ENCODE results near the gene SLC1A5. TPM values are rescaled to one million over a fixed set of nuclear protein-coding genes. Genes with fewer than 3 reads are reported as not detected.
A peak's percentile ranks its signal among the peaks of the same experiment; 100 is the strongest.

SLC1A5 gene
- total RNA-seq, 4 donors from 2014 or later = 19.8 to 104 (median 91.4) TPM

DNA sequence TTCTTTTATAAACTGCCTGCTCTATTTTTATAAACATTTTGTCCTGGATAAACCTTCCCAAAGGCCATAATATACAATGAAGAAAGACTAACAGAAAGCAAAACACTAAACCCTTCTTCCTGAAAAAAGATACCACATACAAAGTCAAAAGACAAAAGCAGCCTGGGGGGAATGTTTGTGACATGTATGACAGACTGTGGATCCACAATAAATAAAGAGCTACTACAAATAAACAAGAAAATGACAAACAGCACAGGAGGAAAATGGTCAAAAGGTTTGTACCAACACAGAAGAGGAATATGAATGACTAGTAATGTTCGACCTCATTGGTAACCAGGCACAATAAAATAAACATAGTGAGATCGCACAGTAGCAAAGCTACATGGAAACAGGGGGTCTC is 42.5 kb upstream of the SLC1A5 start:
- WGBS, 2 donors (ENCODE audit: low coverage in 1 of 2) = 85 to 86% methylated on average over 2 of the region's 2 CpGs
- peaks cover 0 to 4% (median 2%) of the 10 kb centered on the region in 4 donors for H3K4me1 ChIP-seq
- no peaks in the 10 kb centered on the region for H3K36me3 ChIP-seq
- no peak overlapping the region for H3K4me3 ChIP-seq
- intact Hi-C loops (cut with DNase I; ENCODE audit: low total_unique reads) = loop anchor here (10.0 kb wide), 1 partner anchor 274 kb away; no protein-coding TSS in a partner anchor
- no peaks in the 10 kb centered on the region for H3K9me3 ChIP-seq
- H3K27ac ChIP-seq = peak overlapping the region; percentile 19 to 78 (median 58)
- no peak for DNase-seq
- no peak for TF ChIP-seq EP300 (IDR thresholded peaks at IDR 0.05; ENCODE audit: low read depth)
- TF ChIP-seq, protein P1, sequence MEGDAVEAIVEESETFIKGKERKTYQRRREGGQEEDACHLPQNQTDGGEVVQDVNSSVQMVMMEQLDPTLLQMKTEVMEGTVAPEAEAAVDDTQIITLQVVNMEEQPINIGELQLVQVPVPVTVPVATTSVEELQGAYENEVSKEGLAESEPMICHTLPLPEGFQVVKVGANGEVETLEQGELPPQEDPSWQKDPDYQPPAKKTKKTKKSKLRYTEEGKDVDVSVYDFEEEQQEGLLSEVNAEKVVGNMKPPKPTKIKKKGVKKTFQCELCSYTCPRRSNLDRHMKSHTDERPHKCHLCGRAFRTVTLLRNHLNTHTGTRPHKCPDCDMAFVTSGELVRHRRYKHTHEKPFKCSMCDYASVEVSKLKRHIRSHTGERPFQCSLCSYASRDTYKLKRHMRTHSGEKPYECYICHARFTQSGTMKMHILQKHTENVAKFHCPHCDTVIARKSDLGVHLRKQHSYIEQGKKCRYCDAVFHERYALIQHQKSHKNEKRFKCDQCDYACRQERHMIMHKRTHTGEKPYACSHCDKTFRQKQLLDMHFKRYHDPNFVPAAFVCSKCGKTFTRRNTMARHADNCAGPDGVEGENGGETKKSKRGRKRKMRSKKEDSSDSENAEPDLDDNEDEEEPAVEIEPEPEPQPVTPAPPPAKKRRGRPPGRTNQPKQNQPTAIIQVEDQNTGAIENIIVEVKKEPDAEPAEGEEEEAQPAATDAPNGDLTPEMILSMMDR (IDR thresholded peaks at IDR 0.05) = no peak
- no peak for TF ChIP-seq POLR2AphosphoS5 (IDR thresholded peaks at IDR 0.05)
- no peak for TF ChIP-seq POLR2A (IDR thresholded peaks at IDR 0.05)
- in situ Hi-C loops (cut with MboI; ENCODE audit: low pct_ligation_motif_present in 1 of 4, low pct_unique_long_range_greater_than_20kb in 1 of 4, low sequenced_read_pairs in 3 of 4) = no loop called here
- no peaks in the 10 kb centered on the region for H3K27me3 ChIP-seq

DNA sequence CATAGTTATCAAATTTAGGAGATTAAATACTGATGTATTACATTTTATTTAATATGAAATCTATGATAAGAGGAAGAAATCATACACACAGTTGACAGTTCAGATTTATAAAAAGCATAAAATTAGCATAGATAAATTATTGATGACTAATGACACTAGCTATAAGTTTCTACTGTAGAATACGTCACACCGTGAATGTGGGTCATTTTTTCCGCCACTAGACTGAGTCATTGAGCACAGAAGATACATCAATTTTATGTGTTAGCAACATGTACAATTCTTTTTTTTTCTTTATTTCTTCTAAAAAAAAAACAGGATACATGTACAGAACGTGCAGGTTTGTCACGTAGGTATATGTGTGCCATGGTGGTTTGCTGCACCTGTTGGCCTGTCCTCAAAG is 40.1 kb upstream of the SLC1A5 start:
- H3K27ac ChIP-seq = no peak overlapping the region
- no peak for TF ChIP-seq POLR2A (IDR thresholded peaks at IDR 0.05)
- TF ChIP-seq EP300 (IDR thresholded peaks at IDR 0.05; ENCODE audit: low read depth) = no peak
- no peak for TF ChIP-seq POLR2AphosphoS5 (IDR thresholded peaks at IDR 0.05)
- TF ChIP-seq, protein P1 (IDR thresholded peaks at IDR 0.05) = no peak
- in situ Hi-C loops (cut with MboI; ENCODE audit: low pct_ligation_motif_present in 1 of 4, low pct_unique_long_range_greater_than_20kb in 1 of 4, low sequenced_read_pairs in 3 of 4) = loop anchor here in 1 of 4 donors (5.0 kb wide), 1 partner anchor 51 kb away; no protein-coding TSS in a partner anchor
- WGBS, 2 donors (ENCODE audit: low coverage in 1 of 2) = 66 to 76% methylated on average over 5 of the region's 5 CpGs
- DNase-seq = no peak
- intact Hi-C loops (cut with DNase I; ENCODE audit: low total_unique reads) = no loop called here
- no peaks in the 10 kb centered on the region for H3K36me3 ChIP-seq
- no peaks in the 10 kb centered on the region for H3K27me3 ChIP-seq
- H3K4me1 ChIP-seq = peaks cover 0 to 4% (median 2%) of the 10 kb centered on the region in 4 donors
- H3K4me3 ChIP-seq = no peak overlapping the region
- no peaks in the 10 kb centered on the region for H3K9me3 ChIP-seq

DNA sequence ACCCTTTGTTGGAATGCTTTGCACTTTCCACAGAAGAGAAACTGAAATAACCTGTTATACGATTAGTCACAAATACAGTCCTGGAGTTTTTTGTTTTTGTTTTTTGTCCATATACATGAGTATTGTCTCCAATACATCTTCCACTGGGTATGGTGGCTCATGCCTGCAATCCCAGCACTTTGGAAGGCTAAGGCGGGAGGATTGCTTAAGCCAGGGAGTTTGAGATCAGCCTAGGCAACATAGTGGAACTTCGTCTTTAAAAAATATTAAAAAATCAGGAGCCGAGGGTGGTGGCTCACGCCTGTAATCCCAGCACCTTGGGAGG is 37.3 kb upstream of the SLC1A5 start:
- intact Hi-C loops (cut with DNase I; ENCODE audit: low total_unique reads) = no loop called here
- no peaks in the 10 kb centered on the region for H3K9me3 ChIP-seq
- WGBS, 2 donors (ENCODE audit: low coverage in 1 of 2) = 79 to 92% methylated on average over 2 to 5 of the region's 5 CpGs

DNA sequence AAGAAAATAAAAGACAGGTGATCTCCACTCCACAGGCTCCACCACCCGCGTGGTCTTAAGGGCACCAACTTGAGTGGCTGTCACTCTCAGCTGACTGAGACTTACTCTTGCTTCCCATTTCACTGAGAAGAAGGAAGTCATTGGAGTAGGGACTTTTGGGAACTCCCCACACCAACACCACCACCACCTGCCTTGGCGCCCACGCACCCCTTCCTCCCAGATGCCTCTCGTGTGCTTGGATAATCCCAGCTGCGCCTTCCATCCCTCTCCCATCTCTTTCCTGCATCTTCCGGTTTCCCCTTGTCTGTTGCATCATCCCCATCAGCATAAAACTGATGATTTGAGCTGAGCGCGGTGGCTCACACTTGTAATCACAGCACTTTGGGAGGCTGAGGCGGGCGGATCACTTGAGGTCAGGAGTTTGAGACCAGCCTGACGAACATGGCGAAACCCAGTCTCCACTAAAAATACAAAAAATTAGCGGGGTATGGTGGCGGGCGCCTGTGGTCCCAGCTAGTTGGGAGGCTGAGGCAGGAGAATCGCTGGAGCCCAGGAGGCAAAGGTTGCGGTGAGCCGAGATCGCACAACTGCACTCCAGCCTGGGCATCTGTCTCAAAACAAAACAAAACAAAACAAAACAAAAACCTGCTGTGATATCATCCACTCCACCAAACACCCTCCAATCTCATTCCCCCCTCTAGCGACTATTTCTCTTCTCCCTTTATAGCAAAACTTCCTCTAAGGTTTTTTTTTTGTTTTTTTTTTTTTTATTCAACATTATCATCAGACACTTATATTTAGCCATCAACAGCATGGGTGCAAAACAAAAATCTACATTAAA is 36.7 kb upstream of the SLC1A5 start:
- H3K27ac ChIP-seq = peak overlapping the region; percentile 47 to 67 (median 52)
- peak; percentile 22 for DNase-seq
- peaks cover 9 to 28% (median 20%) of the 10 kb centered on the region in 4 donors for H3K4me1 ChIP-seq
- no peaks in the 10 kb centered on the region for H3K27me3 ChIP-seq
- H3K36me3 ChIP-seq = no peaks in the 10 kb centered on the region
- TF ChIP-seq, protein P1 (IDR thresholded peaks at IDR 0.05) = no peak
- TF ChIP-seq POLR2A (IDR thresholded peaks at IDR 0.05) = no peak
- no peak for TF ChIP-seq EP300 (IDR thresholded peaks at IDR 0.05; ENCODE audit: low read depth)
- no peak for TF ChIP-seq POLR2AphosphoS5 (IDR thresholded peaks at IDR 0.05)
- WGBS, 2 donors (ENCODE audit: low coverage in 1 of 2) = 74 to 78% methylated on average over 8 to 21 of the region's 21 CpGs
- intact Hi-C loops (cut with DNase I; ENCODE audit: low total_unique reads) = no loop called here
- no peak overlapping the region for H3K4me3 ChIP-seq
- in situ Hi-C loops (cut with MboI; ENCODE audit: low pct_ligation_motif_present in 1 of 4, low pct_unique_long_range_greater_than_20kb in 1 of 4, low sequenced_read_pairs in 3 of 4) = loop anchor here in 1 of 4 donors (5.0 kb wide), 1 partner anchor 48 kb away; no protein-coding TSS in a partner anchor
- no peaks in the 10 kb centered on the region for H3K9me3 ChIP-seq

More for the DNA sequence above, 37.3 kb upstream of the SLC1A5 start:
- Histone ChIP-seq H3K4me1 (peaks cover 5 to 22% (median 15%) of the 10 kb centered on the region in 4 donors), H3K27me3 (no peaks in the 10 kb centered on the region), H3K4me3 (no peak overlapping the region), H3K36me3 (no peaks in the 10 kb centered on the region), H3K27ac (no peak overlapping the region)
- DNase-seq = no peak
- TF ChIP-seq EP300 (IDR thresholded peaks at IDR 0.05; ENCODE audit: low read depth) (no peak), POLR2A (IDR thresholded peaks at IDR 0.05) (no peak), POLR2AphosphoS5 (IDR thresholded peaks at IDR 0.05) (no peak)
- TF ChIP-seq, protein P1 (IDR thresholded peaks at IDR 0.05) = no peak
- in situ Hi-C loops (cut with MboI; ENCODE audit: low pct_ligation_motif_present in 1 of 4, low pct_unique_long_range_greater_than_20kb in 1 of 4, low sequenced_read_pairs in 3 of 4) = loop anchor here in 1 of 4 donors (5.0 kb wide), 1 partner anchor 48 kb away; no protein-coding TSS in a partner anchor
